IPS-15b (cell line): ENCODE data around the gene GPC6.

ENCODE experiments used
- H3K27me3 ChIP-seq: one replicate; pipeline ENCODE4 v1.6.1; 2013; ENCODE audit warnings: low read length; ENCODE audit not compliant: control insufficient read depth, insufficient read depth
- H3K36me3 ChIP-seq: one replicate; pipeline ENCODE4 v1.6.1; 2013; ENCODE audit warnings: low read length; ENCODE audit not compliant: control insufficient read depth, insufficient read depth
- H3K4me1 ChIP-seq: one replicate; pipeline ENCODE4 v1.6.1; 2013; ENCODE audit warnings: mild to moderate bottlenecking, low read length; ENCODE audit not compliant: control insufficient read depth, insufficient read depth
- H3K4me3 ChIP-seq: one replicate; pipeline ENCODE4 v1.5.1; 2013; ENCODE audit warnings: low read depth, low read length
- H3K9ac ChIP-seq: one replicate; pipeline ENCODE4 v1.6.1; 2013; ENCODE audit warnings: low read depth, mild to moderate bottlenecking, low read length
- H3K9me3 ChIP-seq: one replicate; pipeline ENCODE4 v1.6.1; 2013; ENCODE audit warnings: mild to moderate bottlenecking, low read length; ENCODE audit not compliant: control insufficient read depth, insufficient read depth

GPC6 gene

DNA sequence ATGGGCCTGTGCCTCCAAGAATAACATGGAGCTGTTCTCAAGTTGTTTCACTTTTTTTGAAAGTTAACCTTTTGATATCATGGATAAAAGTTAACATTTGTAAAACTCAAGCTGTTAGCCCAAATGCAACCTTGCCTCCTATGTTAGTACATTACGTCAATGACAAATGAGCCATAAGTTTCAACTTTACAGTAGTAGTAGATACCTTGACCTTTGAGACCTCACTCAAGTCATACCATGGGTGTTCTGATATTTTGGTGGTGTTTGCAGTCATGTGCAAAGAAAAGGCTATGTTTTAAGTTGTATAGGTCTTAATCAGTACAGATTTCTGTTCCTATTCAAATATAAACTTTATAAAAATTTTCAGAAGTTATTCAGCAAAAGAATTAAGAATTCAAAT is 539.2 kb downstream of the GPC6 start:
- H3K4me3 ChIP-seq: no peak overlapping the region
- no peaks in the 10 kb centered on the region for H3K36me3 ChIP-seq
- no peaks in the 10 kb centered on the region for H3K4me1 ChIP-seq
- no peak overlapping the region for H3K9ac ChIP-seq
- H3K9me3 ChIP-seq: no peaks in the 10 kb centered on the region
- H3K27me3 ChIP-seq: no peaks in the 10 kb centered on the region

DNA sequence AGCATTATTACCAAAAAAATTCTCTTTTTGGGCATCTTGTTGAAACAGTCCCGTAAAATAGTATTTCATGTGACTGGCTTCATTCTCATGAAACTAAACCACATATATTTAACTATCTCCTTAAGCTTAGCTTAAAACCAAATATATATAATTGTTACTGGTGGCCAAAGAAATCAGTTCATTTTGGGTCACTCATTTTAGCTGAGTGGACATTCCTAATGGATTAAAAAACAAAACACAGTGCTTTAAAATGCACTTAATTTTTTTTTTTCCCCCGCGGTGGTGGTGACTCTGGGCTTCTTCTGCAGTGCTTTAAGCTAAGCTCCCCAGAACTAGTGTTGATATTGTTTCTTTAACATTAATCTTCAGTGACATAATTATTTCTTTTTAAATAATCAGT is 540.1 kb downstream of the GPC6 start:
- Histone ChIP-seq H3K27me3 (no peaks in the 10 kb centered on the region), H3K4me1 (no peaks in the 10 kb centered on the region), H3K9ac (no peak overlapping the region), H3K36me3 (no peaks in the 10 kb centered on the region), H3K9me3 (no peaks in the 10 kb centered on the region), H3K4me3 (no peak overlapping the region)

DNA sequence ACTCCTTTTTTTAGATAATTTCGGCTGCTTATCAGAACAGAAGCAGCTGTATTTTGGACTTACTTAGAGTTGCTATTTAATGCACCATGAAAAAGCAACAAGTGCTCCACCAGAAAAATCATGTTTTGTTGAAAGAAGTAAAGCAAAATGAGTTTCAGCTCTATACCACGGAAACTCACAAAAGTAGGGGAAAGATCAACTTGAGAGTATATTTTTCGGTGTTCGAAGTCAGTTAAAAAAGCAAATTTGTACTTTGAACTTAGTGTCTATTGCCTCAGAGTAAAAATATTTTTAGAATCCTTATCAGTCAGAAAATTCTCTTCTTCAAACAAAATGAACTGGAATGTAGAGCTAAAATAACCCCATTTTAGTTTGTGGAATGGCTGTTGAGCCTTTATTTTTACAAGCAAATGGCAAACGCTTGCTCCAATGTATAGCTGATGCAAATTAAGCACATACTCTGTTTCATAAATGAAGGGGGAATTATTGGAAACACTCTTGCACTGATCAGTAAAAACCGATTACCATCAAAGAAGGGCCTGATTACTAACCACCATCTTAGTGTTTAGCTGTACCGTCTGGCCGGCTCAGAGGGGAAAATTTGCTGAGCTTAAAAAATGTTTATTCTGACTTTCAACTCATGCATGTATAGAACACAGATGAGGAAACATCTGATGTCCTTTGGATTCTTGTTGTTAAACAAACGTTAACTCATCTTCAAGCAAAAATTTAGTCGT is 540.7 kb downstream of the GPC6 start:
- H3K9ac ChIP-seq: no peak overlapping the region
- no peak overlapping the region for H3K4me3 ChIP-seq

DNA sequence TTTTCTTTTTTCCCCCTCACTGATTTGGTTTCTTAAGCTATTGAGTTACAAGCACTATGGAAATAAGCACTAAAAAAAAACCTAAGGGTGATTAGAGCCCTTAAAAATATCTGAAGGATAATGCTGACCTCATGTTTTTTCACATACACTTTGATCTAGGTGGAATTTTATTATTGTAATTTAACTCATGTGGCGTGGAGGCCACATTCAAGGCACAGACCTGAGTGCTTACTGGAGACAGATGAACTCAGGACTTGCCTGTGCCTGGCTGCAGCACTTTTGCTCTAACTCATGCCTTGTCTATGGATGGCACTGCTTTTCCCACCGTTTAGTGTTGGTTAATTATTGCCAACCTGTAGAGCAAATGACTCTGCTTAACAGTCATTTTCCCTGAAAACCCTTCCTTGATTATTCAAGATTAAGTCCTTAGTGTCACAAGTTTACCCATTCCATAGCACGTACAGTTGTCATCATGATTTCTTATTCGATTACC is 541.4 kb downstream of the GPC6 start:
- Histone ChIP-seq H3K9ac (no peak overlapping the region), H3K36me3 (no peaks in the 10 kb centered on the region), H3K9me3 (no peaks in the 10 kb centered on the region)

More for the DNA sequence above, 540.7 kb downstream of the GPC6 start:
- Histone ChIP-seq H3K27me3 (no peaks in the 10 kb centered on the region), H3K36me3 (no peaks in the 10 kb centered on the region), H3K4me1 (no peaks in the 10 kb centered on the region), H3K9me3 (no peaks in the 10 kb centered on the region)

DNA sequence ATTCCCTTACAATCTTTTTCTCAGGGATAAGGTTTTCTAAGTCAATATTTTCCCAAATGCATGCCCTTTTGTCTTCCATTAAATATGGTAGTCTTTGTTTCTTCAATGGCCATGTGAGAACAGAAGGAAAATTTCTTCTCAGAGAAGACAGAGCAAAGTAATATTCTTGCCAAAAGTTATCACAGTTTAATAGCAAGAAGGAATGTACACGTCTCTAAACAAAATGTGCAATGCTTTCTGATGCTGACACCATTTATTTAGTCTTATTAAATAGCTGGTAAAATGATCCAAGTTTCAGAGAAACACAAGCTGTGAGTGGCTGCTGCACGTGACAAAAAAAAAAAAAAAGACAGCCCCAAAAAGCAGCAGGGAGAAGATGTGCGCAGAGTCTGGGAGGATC is 542.5 kb downstream of the GPC6 start:
- Histone ChIP-seq H3K9ac (no peak overlapping the region), H3K36me3 (no peaks in the 10 kb centered on the region), H3K4me3 (no peak overlapping the region), H3K27me3 (no peaks in the 10 kb centered on the region), H3K4me1 (no peaks in the 10 kb centered on the region), H3K9me3 (no peaks in the 10 kb centered on the region)

More for the DNA sequence above, 541.4 kb downstream of the GPC6 start:
- H3K4me1 ChIP-seq: no peaks in the 10 kb centered on the region
- H3K4me3 ChIP-seq: no peak overlapping the region
- no peaks in the 10 kb centered on the region for H3K27me3 ChIP-seq

DNA sequence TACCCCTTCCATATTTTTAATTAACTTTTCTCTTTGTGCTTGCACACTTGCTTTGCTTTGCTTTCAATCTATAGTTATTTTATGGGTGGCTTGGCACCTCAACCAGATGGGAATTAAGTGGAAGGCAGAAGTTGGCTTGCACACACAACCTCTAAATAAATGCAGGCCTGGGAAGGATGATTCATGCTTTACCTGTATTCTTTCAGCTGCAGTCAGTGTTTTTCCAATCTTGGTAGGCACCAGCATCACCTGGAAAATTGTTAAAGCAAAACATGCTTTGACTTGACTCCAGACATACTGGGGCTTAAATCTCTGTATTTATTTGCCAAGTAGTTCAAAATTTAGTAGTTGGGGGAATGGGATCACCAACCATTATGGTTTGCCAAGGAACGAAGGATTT is 543.0 kb downstream of the GPC6 start:
- H3K9me3 ChIP-seq: no peaks in the 10 kb centered on the region
- H3K36me3 ChIP-seq: no peaks in the 10 kb centered on the region
- H3K27me3 ChIP-seq: no peaks in the 10 kb centered on the region
- no peaks in the 10 kb centered on the region for H3K4me1 ChIP-seq
- no peak overlapping the region for H3K4me3 ChIP-seq
- no peak overlapping the region for H3K9ac ChIP-seq

DNA sequence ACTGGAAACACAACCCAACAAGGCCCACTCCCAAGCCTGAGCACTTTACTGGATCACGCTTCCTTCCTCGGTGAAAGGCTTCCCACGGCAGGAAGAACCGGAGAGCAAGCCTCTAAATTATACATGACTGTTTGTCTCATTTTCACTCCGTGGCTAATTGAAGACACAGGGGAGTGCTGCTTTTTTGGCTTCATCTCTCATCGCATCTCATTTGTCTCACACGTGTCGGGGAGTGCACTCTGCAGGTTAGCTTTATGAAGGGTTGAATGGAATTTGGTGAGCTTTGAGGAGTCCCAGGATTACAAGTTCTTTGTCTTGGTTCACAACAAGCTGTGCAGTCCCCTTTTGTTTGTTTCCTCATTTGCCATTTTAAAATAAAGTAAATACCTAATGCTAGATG is 544.6 kb downstream of the GPC6 start:
- no peak overlapping the region for H3K4me3 ChIP-seq
- no peaks in the 10 kb centered on the region for H3K27me3 ChIP-seq
- H3K4me1 ChIP-seq: no peaks in the 10 kb centered on the region
- no peaks in the 10 kb centered on the region for H3K9me3 ChIP-seq
- H3K36me3 ChIP-seq: no peaks in the 10 kb centered on the region
- no peak overlapping the region for H3K9ac ChIP-seq

DNA sequence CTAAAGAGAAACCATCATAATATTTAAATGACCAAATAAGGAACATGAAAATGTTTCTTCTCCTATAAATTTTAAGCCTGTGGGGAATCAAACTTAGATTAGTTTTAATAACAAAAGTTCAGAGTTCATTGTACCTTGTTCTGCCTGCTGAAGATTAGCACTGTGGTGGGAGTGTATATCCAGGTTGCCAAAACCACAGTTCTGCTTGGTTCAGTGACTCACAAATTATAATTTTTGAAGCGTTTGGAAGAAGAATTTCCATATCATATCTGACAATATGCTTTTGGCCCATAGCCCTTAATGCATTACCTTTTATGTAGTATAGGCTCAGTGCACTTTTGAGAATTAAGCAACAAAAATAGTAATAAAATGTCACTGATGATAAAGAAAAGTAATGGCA is 545.2 kb downstream of the GPC6 start:
- Histone ChIP-seq H3K4me1 (no peaks in the 10 kb centered on the region), H3K4me3 (no peak overlapping the region), H3K9me3 (no peaks in the 10 kb centered on the region), H3K36me3 (no peaks in the 10 kb centered on the region), H3K9ac (no peak overlapping the region), H3K27me3 (no peaks in the 10 kb centered on the region)

DNA sequence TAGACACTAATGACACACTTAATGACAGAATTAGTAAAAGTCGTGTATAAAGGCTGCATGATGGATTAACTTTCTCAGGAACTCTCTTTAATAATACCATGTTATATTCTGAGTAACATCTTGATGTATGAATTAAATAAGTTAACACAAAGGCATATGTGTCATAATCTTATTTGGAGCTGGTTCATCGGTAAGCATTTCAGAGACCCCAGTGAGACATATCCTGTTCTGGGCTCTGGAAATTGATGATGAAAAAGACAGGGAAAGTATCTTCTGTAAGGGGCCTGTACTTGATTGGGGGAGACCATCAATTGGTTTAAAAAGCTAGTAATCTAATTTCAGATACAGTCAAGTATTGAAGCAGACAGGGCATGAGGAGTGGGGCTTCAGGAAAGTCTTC is 547.9 kb downstream of the GPC6 start:
- peaks cover 10% of the 10 kb centered on the region for H3K4me1 ChIP-seq
- H3K9me3 ChIP-seq: no peaks in the 10 kb centered on the region
- H3K9ac ChIP-seq: no peak overlapping the region
- H3K4me3 ChIP-seq: no peak overlapping the region
- H3K27me3 ChIP-seq: no peaks in the 10 kb centered on the region
- no peaks in the 10 kb centered on the region for H3K36me3 ChIP-seq

DNA sequence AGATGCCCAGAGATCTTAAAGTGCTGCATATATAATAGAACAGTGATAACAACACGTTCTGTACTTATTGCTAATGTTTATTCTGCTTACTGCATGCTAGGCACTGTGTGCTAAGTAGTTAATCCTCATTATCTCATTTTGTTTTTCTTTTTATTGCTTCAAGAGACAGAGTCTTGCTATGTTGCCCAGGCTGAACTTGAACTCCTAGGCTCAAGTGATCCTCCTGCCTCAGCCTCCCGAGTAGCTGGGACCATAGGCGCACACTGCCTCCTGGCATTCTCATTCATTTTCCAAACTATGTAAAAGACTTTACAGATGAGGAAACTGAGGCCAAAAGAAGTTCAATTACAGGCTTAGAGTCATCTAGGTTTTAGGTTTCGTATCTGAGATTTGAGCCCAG is 548.4 kb downstream of the GPC6 start:
- Histone ChIP-seq H3K4me3 (no peak overlapping the region), H3K9ac (no peak overlapping the region), H3K9me3 (no peaks in the 10 kb centered on the region), H3K4me1 (peaks cover 10% of the 10 kb centered on the region), H3K27me3 (no peaks in the 10 kb centered on the region), H3K36me3 (no peaks in the 10 kb centered on the region)

DNA sequence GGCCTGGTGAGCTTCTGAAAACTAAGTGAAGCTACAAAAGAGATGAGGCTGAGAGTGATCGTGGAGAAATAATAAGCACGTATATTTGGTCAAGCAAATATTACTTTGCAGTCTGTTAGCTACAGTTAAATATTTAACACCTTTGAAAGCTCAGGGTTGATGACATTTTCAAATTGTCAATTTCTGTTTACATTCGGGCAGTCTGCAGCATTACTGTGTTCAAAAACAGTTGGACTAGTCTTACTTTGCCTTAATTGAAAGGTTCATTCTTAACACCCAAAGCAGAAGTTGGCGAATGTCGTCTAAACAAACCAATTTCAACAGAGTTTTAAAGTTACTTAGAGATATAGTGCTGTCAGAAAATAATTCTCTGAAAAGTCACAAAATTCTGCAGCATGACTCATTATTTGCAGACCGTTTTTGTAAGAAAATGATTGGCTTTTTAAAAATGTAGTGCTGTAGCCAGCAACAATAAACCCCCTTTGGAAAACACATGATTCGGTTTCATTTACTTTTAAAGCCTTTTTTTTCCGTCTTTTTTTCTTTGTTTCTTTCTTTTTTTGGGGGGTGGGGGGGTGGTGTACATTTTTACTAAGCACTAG is 549.0 kb downstream of the GPC6 start:
- Histone ChIP-seq H3K9ac (no peak overlapping the region), H3K4me1 (peaks cover 10% of the 10 kb centered on the region), H3K27me3 (no peaks in the 10 kb centered on the region), H3K4me3 (no peak overlapping the region), H3K36me3 (no peaks in the 10 kb centered on the region), H3K9me3 (no peaks in the 10 kb centered on the region)

DNA sequence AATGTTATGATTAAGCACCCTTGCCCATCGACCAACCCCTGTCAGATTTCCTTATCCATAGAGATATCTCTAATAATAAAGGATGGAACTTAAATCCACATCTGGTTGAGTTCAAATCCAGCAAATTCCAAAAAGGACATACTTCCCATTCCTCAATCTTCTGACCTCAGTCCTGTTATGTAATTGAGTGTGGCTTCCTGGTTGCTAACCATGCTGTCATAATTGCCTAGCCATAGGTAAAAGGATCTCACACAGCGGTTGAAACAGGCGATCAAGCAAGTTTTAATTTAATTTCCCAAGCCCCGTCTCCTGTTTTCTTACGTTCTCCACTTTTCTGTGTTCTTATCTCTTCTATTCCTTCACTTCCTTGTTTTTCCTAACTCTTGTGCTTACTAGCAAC is 550.3 kb downstream of the GPC6 start:
- H3K36me3 ChIP-seq: no peaks in the 10 kb centered on the region
- no peak overlapping the region for H3K4me3 ChIP-seq
- no peaks in the 10 kb centered on the region for H3K9me3 ChIP-seq
- H3K4me1 ChIP-seq: peaks cover 10% of the 10 kb centered on the region
- H3K9ac ChIP-seq: no peak overlapping the region
- no peaks in the 10 kb centered on the region for H3K27me3 ChIP-seq
